Fibroblast of gingiva (primary cell): Measurements from ENCODE around the gene ORMDL1.

Source experiments
- DNase-seq: peaks from one replicate; pipeline ENCODE4 v3.0.0-alpha.2; 2011; ENCODE audit warnings: low read depth

Gene ORMDL1, protein sequence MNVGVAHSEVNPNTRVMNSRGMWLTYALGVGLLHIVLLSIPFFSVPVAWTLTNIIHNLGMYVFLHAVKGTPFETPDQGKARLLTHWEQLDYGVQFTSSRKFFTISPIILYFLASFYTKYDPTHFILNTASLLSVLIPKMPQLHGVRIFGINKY

GRCh38 chr2:189783927-189784867, at the start of gene ORMDL1, which contains the start of gene PMS1:
ORMDL1 (minus strand) TSS chr2:189784339; CDS start chr2:189782595, 1,744 bp downstream.
PMS1 (plus strand) TSS chr2:189784450; CDS start chr2:189791810, 7,360 bp downstream.
- DNase-seq, result peak; percentile 97

- DNase-seq, result no peak
Observed at GRCh38 chr2:189830510-189830909, 46.4 kb upstream of the ORMDL1 start.

DNA sequence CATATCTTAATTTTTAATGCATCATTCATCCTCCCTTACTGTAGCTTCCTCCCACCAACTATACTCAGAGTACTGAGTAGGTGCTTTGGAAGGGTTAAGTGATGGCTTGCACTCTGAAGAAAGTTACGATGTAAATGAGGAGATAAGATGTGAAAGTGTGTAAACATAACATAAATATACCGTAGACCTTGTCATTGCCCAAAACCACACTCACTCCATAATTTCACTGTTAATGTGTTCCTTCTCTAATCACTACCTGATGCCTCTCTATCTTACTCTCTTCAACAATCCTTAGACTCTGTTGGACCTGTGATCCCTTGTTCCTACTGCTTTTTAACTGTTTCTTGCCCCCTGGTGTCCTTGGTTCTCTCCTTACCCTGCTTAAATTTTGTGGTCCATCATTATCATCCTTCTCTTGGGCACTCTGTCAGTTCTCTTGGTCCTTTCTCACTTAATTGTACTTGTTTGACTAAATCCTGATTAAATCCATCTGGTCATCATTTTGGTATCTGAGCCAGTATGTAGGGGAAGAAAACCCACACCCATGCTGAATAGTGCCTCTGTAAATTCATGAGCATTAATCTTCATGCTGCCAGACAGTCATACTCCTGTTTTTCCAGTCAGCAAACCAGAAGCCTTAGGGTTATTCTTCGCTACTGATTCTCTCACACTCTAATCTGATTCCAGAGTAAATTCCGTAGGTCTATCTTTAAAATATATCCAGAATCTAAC, 45.1 kb upstream of the ORMDL1 start:
- DNase-seq, result peak; percentile 46

- DNase-seq, result no peak
Observed at GRCh38 chr2:189826039-189826438, 41.9 kb upstream of the ORMDL1 start.

- no peak for DNase-seq
Observed at GRCh38 chr2:189824694-189825396, 40.7 kb upstream of the ORMDL1 start.

DNA sequence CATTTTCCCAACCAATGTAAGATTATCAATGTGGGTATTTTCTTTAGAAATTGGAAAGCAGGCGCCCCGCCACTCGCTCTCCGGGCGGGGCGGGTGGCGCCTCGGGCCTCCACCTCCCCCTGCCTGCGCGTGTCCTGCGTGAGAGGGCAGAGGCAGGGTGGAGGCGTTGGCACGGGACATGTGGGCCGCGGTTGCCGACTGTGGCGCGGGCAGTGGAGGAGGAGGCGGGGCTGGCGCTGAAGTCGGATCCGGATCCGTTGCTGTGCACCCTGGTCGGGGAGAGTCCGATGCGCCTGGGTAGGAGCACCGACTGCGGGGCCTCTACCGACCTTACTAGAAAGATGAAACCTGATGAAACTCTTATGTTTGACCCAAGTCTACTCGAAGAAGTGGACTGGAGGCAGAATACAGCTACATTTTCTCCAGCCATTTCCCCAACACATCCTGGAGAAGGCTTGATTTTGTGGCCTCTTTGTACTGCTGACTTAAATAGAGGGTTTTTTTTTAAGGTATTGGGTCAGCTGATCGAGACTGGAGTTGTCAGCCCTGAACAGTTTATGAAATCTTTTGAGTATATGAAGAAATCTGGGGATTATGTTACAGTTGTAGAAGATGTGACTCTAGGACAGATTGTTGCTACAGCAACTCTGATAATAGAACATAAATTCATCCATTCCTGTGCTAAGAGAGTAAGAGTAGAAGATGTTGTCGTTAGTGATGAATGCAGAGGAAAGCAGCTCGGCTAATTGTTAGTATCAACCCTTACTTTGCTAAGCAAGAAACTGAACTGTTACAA, 38.0 kb upstream of the ORMDL1 start:
- DNase-seq, result peak; percentile 94

- peak; percentile 86 for DNase-seq
Observed at GRCh38 chr2:189819297-189819704, 35.2 kb upstream of the ORMDL1 start.

DNA sequence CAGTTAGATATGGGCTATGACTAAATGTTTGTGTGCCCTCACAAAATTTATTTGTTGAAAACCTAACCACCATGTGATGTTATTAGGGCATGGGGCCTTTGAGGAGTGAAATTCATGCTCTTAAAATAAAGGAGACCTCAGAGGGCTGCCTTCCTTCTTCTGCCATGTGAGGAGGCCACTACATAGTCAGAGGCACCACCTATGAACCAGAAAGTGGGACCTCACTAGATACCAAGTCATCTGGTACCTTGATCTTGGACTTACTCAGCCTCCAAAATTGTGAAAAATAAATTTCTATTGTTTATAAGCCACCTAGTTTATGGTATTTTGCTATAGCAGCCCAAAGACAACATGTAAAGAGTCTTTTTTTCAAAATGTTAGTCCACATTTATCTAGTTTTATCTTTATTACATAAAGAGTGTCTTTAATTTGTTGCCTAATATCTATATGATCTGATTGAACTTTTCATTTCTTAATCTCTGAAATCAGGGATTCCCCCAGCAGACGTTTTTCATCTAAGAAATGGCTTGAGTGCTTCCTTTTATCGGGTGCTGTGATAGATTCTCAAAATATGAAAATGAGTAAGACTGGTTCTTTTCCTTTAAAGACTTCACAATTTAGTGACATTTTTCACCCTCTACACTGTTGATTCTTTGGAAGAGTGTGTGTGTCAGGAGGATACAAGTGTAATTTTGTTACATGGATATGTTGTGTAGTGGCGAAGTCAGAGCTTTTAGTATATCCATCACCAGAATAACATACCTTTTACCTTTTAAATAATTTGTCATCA, 34.3 kb upstream of the ORMDL1 start:
- DNase-seq, result no peak

- peak; percentile 63 for DNase-seq
Observed at GRCh38 chr2:189803431-189803830, 19.3 kb upstream of the ORMDL1 start.

DNA sequence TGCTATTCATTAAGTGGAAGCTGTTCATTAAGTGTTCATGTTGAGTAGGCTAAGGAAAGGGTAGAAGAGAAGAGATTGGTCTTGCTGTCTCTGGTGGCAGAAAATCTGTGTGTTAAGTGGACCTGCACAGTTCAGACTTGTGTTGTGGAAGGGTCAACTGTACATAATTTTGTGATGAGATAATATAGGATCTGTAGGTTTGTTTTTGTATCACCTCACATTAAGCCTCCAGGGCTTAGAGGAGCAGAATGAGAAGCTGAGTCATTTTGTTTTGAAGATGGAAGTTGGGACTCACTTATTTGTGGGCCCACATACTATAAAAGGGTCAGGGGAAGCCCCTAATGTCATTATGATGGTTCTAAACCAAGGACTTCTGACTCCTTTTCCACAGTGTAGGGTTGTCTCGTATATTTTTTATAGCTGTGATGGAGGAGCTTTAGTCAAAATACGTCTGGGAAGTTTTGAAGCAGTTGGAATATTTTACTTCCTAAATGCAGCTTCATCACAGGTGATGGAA, 18.3 kb upstream of the ORMDL1 start:
- DNase-seq, result no peak

DNA sequence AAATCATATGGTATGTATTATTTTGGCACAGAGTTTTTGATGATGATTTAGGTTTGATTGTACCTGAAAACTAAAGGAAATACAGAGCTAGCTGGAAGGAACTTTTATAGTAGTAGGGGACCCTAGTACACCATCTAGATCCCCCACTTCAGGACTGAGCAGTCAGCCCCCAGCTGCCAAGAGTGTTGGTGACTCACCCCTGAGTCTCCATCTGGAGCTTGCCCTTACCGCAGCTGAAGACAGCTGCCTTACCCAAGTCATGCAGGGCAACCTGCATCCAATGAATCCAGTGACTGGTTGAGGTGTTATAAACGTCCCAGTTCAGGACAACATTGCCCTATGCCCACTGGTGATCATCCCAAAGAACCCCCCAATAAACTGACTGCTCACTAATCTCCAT, 15.4 kb upstream of the ORMDL1 start:
- peak; percentile 49 for DNase-seq

DNA sequence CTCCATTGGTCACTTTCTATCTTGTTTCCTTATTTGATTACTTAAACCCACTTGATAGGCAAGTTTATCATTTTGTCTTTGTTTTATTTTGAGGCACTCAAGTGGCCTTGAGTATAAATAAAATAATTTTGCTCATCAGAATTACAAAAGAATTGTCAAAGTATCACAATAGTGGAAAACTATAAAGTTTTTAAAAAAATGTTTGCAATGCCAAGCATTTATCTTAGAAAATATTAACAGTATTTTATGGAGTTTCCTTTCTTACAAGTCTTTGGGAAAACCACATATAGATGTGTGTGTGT, 14.8 kb upstream of the ORMDL1 start:
- DNase-seq, result no peak

DNA sequence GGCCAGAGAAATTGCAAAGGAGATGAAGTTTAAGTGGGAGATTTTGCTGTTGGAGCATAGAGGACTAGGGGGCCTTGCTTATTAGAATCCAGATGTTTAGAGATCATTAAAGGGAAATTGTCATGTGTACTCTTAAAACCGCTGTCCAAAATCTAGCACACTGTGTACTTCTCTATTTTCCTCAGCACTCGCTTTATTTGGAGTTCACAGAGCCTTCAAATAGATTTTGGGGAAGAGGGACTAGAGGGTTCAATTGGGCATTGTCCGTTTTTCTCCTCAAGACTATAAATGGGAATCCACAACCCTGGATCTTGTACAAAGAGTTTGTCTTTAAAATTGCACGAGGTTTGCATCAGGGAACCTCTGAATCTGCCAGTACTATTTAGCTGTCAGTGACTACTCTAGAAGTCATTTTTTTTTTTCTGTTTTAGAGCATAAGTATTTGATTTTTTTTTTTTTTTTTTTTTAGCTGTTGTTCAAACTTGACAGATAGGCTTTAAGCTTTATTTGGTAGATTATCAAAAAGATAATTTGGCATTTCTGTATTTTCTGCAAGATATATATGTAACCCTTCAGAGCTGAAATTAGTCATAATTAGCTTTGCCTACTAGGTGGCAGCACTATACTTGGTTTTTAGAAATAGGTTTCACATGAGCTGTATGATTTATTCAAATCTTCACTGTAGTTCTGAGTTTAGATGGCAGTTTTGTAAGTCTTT, 14.3 kb upstream of the ORMDL1 start:
- DNase-seq, result peak; percentile 68

GRCh38 chr2:189797902-189798301, 13.8 kb upstream of the ORMDL1 start:
- peak; percentile 13 for DNase-seq

GRCh38 chr2:189794310-189794709, 10.2 kb upstream of the ORMDL1 start:
- no peak for DNase-seq

- DNase-seq, result no peak
Observed at GRCh38 chr2:189791338-189792042, 7.4 kb upstream of the ORMDL1 start.

GRCh38 chr2:189783451-189783926, 650 bp downstream of the ORMDL1 start:
- DNase-seq, result peak; percentile 40

DNA sequence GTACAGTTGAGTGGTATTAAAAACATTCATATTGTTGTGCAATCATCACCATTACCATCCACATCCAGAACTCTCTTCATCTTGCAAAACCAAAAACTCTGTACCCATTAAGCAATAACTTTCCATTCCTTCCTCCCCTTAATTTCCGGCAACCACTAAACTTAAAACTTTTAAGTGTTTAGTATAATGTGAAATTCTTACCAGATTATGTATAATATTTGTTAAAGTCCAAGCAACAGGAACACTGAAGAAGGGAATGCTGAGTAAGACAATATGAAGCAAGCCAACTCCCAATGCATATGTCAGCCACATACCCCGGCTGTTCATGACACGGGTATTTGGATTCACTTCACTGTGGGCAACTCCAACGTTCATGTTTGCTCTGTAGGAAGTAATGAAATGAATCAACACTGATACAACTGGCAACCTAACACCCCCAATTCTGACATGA, 1.9 kb downstream of the ORMDL1 start:
- DNase-seq, result peak; percentile 89

DNA sequence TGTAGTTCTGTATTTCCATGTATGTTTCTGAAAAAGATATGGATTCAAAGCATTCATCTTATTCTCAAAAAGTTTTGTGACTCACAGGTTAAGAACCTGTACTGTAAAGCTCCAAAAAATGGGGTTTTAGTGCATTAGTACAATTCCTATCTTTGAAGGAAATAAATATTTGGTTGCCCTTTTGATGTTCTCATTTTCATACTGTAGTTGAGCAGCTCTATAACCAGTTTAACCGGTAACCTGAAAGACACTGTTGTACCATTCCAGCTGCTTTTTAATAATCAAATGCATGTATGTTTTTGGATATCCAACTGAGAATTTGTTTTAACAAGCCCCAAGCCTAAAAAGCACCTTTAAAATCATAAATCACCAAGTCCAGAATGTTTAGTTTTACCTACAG, 11.9 kb downstream of the ORMDL1 start:
- DNase-seq, result no peak
